Cardiac muscle cell (in vitro differentiated cells and primary cell): ENCODE measurements around the gene MYH9. TPM values are rescaled to one million over a fixed set of nuclear protein-coding genes. Genes with fewer than 3 reads are reported as not detected.

ENCODE experiments used
- DNase-seq, 2 donors: peaks; one replicate each; pipeline versions ENCODE4 v3.0.0 to v3.0.0-alpha.2; 2010 to 2017; ENCODE audit warnings: low read depth in 1 of 2, low spot score in 1 of 2
- H3K27ac ChIP-seq: fragments of 200-600 bp; sonication (generic); 2 replicates; pipeline ENCODE4 v1.5.1; 2016
- H3K27me3 ChIP-seq: fragments of 200-600 bp; sonication (generic); 2 replicates; pipeline ENCODE4 v1.6.0; 2016; ENCODE audit warnings: control low read depth
- H3K36me3 ChIP-seq: fragments of 200-600 bp; sonication (generic); 2 replicates; pipeline ENCODE4 v1.5.1; 2016; ENCODE audit warnings: control low read depth
- H3K4me1 ChIP-seq: fragments of 200-600 bp; sonication (generic); 2 replicates; pipeline ENCODE4 v1.8.1; 2017; ENCODE audit warnings: low read depth, mild to moderate bottlenecking, mixed run types
- H3K4me3 ChIP-seq: fragments of 200-600 bp; sonication (generic); 2 replicates; pipeline ENCODE4 v1.5.1; 2016; ENCODE audit warnings: mild to moderate bottlenecking
- H3K9me3 ChIP-seq: fragments of 200-600 bp; sonication (generic); 2 replicates; pipeline ENCODE4 v1.5.1; 2017; ENCODE audit warnings: low read depth, mild to moderate bottlenecking, control low read depth
- CTCF ChIP-seq: IDR thresholded peaks from 2 replicates; pipeline ENCODE4 v1.5.1; 2012; ENCODE audit warnings: low read depth, mild to moderate bottlenecking, low read length
- polyA plus RNA-seq: library from polyadenylated mRNA; unstranded; fragments of >200 nt; fragmentation: Nextera tagmentation; extraction: Ambion mirVana; gene quantifications from 2 replicates; pipeline ENCODE4 v1.2.1, GENCODE V29; 2016
- total RNA-seq: library from RNA; depleted of rRNA; stranded (reverse); fragments of >200 nt; gene quantifications from 2 replicates; pipeline ENCODE4 v1.2.3, GENCODE V29; 2016

Gene MYH9
- total and polyA plus RNA-seq, 2 experiments from 2014 or later = 88.7 to 174 TPM

GRCh38 chr22:36347094-36347493 is 40.7 kb downstream of the MYH9 start:
- H3K36me3 ChIP-seq = peaks cover 5% of the 10 kb centered on the region
- peak overlapping the region; percentile 4 for H3K27ac ChIP-seq
- no peaks in the 10 kb centered on the region for H3K27me3 ChIP-seq
- no peak for DNase-seq
- H3K9me3 ChIP-seq = no peaks in the 10 kb centered on the region
- H3K4me3 ChIP-seq = no peak overlapping the region
- H3K4me1 ChIP-seq = peaks cover 12% of the 10 kb centered on the region
- no peak for TF ChIP-seq CTCF

GRCh38 chr22:36344106-36344827 is 43.5 kb downstream of the MYH9 start:
- H3K4me1 ChIP-seq = no peaks in the 10 kb centered on the region
- no peak for TF ChIP-seq CTCF
- peaks cover 23% of the 10 kb centered on the region for H3K36me3 ChIP-seq
- no peaks in the 10 kb centered on the region for H3K9me3 ChIP-seq
- H3K4me3 ChIP-seq = no peak overlapping the region
- H3K27me3 ChIP-seq = no peaks in the 10 kb centered on the region
- DNase-seq = no peak
- H3K27ac ChIP-seq = no peak overlapping the region

- H3K36me3 ChIP-seq = peaks cover 26% of the 10 kb centered on the region
- H3K4me1 ChIP-seq = no peaks in the 10 kb centered on the region
- H3K9me3 ChIP-seq = no peaks in the 10 kb centered on the region
- peak overlapping the region; percentile 34 for H3K27ac ChIP-seq
- DNase-seq = no peak
- TF ChIP-seq CTCF = no peak
- H3K27me3 ChIP-seq = no peaks in the 10 kb centered on the region
- H3K4me3 ChIP-seq = no peak overlapping the region
Observed at GRCh38 chr22:36343720-36344105, 44.1 kb downstream of the MYH9 start.

- no peak for TF ChIP-seq CTCF
Observed at GRCh38 chr22:36343070-36343719, 44.6 kb downstream of the MYH9 start.

GRCh38 chr22:36341640-36342041 is 46.1 kb downstream of the MYH9 start:
- no peak for DNase-seq
- peaks cover 32% of the 10 kb centered on the region for H3K36me3 ChIP-seq
- H3K4me3 ChIP-seq = no peak overlapping the region
- H3K27me3 ChIP-seq = no peaks in the 10 kb centered on the region
- no peak for TF ChIP-seq CTCF
- no peaks in the 10 kb centered on the region for H3K9me3 ChIP-seq
- H3K4me1 ChIP-seq = no peaks in the 10 kb centered on the region
- H3K27ac ChIP-seq = peak overlapping the region; percentile 48

More at GRCh38 chr22:36343070-36343719, 44.6 kb downstream of the MYH9 start:
- Histone ChIP-seq H3K27ac (peak overlapping the region; percentile 45), H3K4me3 (no peak overlapping the region), H3K27me3 (no peaks in the 10 kb centered on the region), H3K9me3 (no peaks in the 10 kb centered on the region), H3K36me3 (peaks cover 26% of the 10 kb centered on the region), H3K4me1 (no peaks in the 10 kb centered on the region)
- no peak for DNase-seq
